WTC11 (cell line): ENCODE data around the gene GABBR2. TPM values are rescaled to one million over a fixed set of nuclear protein-coding genes. Genes with fewer than 3 reads are reported as not detected.

Source experiments
- ATAC-seq: fragments of 200-7000 bp; cut with Tn5 transposase; 2 replicates; pipeline ENCODE4 v1.10.0; 2021; ENCODE audit warnings: mild to moderate bottlenecking, moderate library complexity
- CTCF ChIA-PET: fragments of 300-600 bp; sonication (Branson Sonifier 250); formaldehyde crosslinking; loops from one replicate; lab custom pipeline; 2021; ENCODE audit warnings: antibody characterized with exemption; lab: Charles Lee
- POLR2A ChIA-PET: fragments of 350-600 bp; sonication (Branson Sonifier 250); formaldehyde crosslinking; loops from one replicate; lab custom pipeline; 2021; ENCODE audit warnings: antibody characterized with exemption; lab: Charles Lee
- DNase-seq: peaks from one replicate; pipeline ENCODE4 v3.0.0; 2021; ENCODE audit warnings: low spot score
- H3K27ac Mint-ChIP-seq: 2 replicates; pipeline ENCODE4 v1.8.0; 2021; ENCODE audit warnings: mixed read lengths
- H3K27me3 Mint-ChIP-seq: 2 replicates; pipeline ENCODE4 v1.8.0; 2021; ENCODE audit warnings: low read depth, mild to moderate bottlenecking, moderate library complexity, mixed read lengths
- H3K36me3 Mint-ChIP-seq: 2 replicates; pipeline ENCODE4 v1.8.0; 2021; ENCODE audit warnings: mixed read lengths
- H3K4me1 Mint-ChIP-seq: 2 replicates; pipeline ENCODE4 v1.8.0; 2022; ENCODE audit warnings: mixed read lengths
- H3K4me3 Mint-ChIP-seq: 2 replicates; pipeline ENCODE4 v1.8.0; 2021; ENCODE audit warnings: mild to moderate bottlenecking, moderate library complexity, mixed read lengths
- H3K9me3 Mint-ChIP-seq: 2 replicates; pipeline ENCODE4 v1.8.0; 2021; ENCODE audit warnings: mixed read lengths
- ARID4B ChIP-seq: sonication (generic); formaldehyde crosslinking; IDR thresholded peaks from 2 replicates; pipeline ENCODE4 v1.8.0; 2023; ENCODE audit warnings: missing genetic modification reagents, mild to moderate bottlenecking, borderline replicate concordance
- ATF6 ChIP-seq: sonication (generic); formaldehyde crosslinking; IDR thresholded peaks from 2 replicates; pipeline ENCODE4 v1.8.1; 2023; ENCODE audit warnings: mild to moderate bottlenecking, missing genetic modification reagents
- E2F5 ChIP-seq: sonication (generic); formaldehyde crosslinking; IDR thresholded peaks from 2 replicates; pipeline ENCODE4 v1.8.1; 2022; ENCODE audit warnings: mild to moderate bottlenecking, moderate library complexity, missing genetic modification reagents
- FOXP4 ChIP-seq: sonication (generic); formaldehyde crosslinking; IDR thresholded peaks from 2 replicates; pipeline ENCODE4 v1.8.0; 2022; ENCODE audit warnings: mild to moderate bottlenecking, missing genetic modification reagents
- GTF2I ChIP-seq: fragments of 250-450 bp; sonication (Bioruptor Pico); conservative IDR thresholded peaks from 2 replicates; pipeline ENCODE4 v1.4.0; 2021; ENCODE audit warnings: mild to moderate bottlenecking
- HMGA2 ChIP-seq: fragments of 250-450 bp; sonication (Bioruptor Pico); IDR thresholded peaks from 2 replicates; pipeline ENCODE4 v1.4.0; 2021; ENCODE audit warnings: mild to moderate bottlenecking, moderate library complexity
- MXD4 ChIP-seq: fragments of 250-450 bp; sonication (Bioruptor Pico); IDR thresholded peaks from 2 replicates; pipeline ENCODE4 v1.8.0; 2021; ENCODE audit warnings: mild to moderate bottlenecking, moderate library complexity, borderline replicate concordance
- RORB ChIP-seq: fragments of 250-450 bp; sonication (Bioruptor Pico); IDR thresholded peaks from 2 replicates; pipeline ENCODE4 v1.9.0; 2021; ENCODE audit warnings: mild to moderate bottlenecking
- SOX15 ChIP-seq: fragments of 250-450 bp; sonication (Bioruptor Pico); IDR thresholded peaks from 2 replicates; pipeline ENCODE4 v1.9.0; 2021; ENCODE audit warnings: mild to moderate bottlenecking
- SP1 ChIP-seq: sonication (generic); formaldehyde crosslinking; conservative IDR thresholded peaks from 2 replicates; pipeline ENCODE4 v1.8.1; 2022; ENCODE audit warnings: missing genetic modification reagents
- TEAD1 ChIP-seq: sonication (generic); formaldehyde crosslinking; IDR thresholded peaks from 2 replicates; pipeline ENCODE4 v1.8.0; 2022; ENCODE audit warnings: mild to moderate bottlenecking, missing genetic modification reagents
- ZBTB21 ChIP-seq: sonication (generic); formaldehyde crosslinking; IDR thresholded peaks from 2 replicates; pipeline ENCODE4 v1.8.1; 2023; ENCODE audit warnings: mild to moderate bottlenecking, missing genetic modification reagents, borderline replicate concordance
- ZMAT4 ChIP-seq: fragments of 250-450 bp; sonication (Bioruptor Pico); IDR thresholded peaks from 2 replicates; pipeline ENCODE4 v1.9.0; 2021; ENCODE audit warnings: mild to moderate bottlenecking
- ZNF232 ChIP-seq: sonication (generic); formaldehyde crosslinking; IDR thresholded peaks from 2 replicates; pipeline ENCODE4 v1.8.0; 2022; ENCODE audit warnings: mild to moderate bottlenecking, missing genetic modification reagents
- ZNF425 ChIP-seq: fragments of 250-450 bp; sonication (Bioruptor Pico); conservative IDR thresholded peaks from 2 replicates; pipeline ENCODE4 v1.9.0; 2021; ENCODE audit warnings: mild to moderate bottlenecking
- ZSCAN18 ChIP-seq: fragments of 250-450 bp; sonication (Bioruptor Pico); IDR thresholded peaks from 2 replicates; pipeline ENCODE4 v2.1.2; 2022; ENCODE audit warnings: mild to moderate bottlenecking, moderate library complexity
- total RNA-seq: library from RNA; stranded (reverse); gene quantifications from 3 replicates; pipeline ENCODE4 v1.2.3, GENCODE V29; 2021

Gene GABBR2
- total RNA-seq, 1 experiment from 2014 or later = 0.92 TPM

GRCh38 chr9:98712987-98713386 is 4.3 kb upstream of the GABBR2 start:
- no peaks in the 10 kb centered on the region for H3K36me3 Mint-ChIP-seq
- CTCF ChIA-PET = interaction anchor here (1.0 kb wide), 1 partner anchor 9 kb away, joined by 3 read pairs; no protein-coding TSS in a partner anchor
- H3K27ac Mint-ChIP-seq = no peak overlapping the region
- H3K27me3 Mint-ChIP-seq = peaks cover 44% of the 10 kb centered on the region
- TF ChIP-seq ARID4B (CRISPR knock-in tag) (no peak), SP1 (CRISPR knock-in tag) (no peak), ZMAT4 (CRISPR knock-in tag) (no peak), ZBTB21 (CRISPR knock-in tag) (no peak), GTF2I (CRISPR knock-in tag) (no peak), E2F5 (CRISPR knock-in tag) (no peak), FOXP4 (CRISPR knock-in tag) (no peak), ATF6 (CRISPR knock-in tag) (no peak), ZSCAN18 (no peak), MXD4 (CRISPR knock-in tag) (no peak), SOX15 (CRISPR knock-in tag) (no peak), TEAD1 (CRISPR knock-in tag) (no peak), ZNF425 (CRISPR knock-in tag) (no peak), HMGA2 (CRISPR knock-in tag) (no peak), RORB (CRISPR knock-in tag) (no peak), ZNF232 (CRISPR knock-in tag) (no peak)
- peaks cover 3% of the 10 kb centered on the region; the same call in 1 of the 2 replicates for H3K4me1 Mint-ChIP-seq
- H3K9me3 Mint-ChIP-seq = no peaks in the 10 kb centered on the region
- no peak overlapping the region for H3K4me3 Mint-ChIP-seq
- DNase-seq = no peak
- ATAC-seq = no peak
- POLR2A ChIA-PET = no interaction called here
